HG03097 (cell line): Measurements from ENCODE around the gene CLIP1.
"Not testable (repeated sequence)": the region's sequence is repeated elsewhere in the genome, so short reads cannot be mapped to it uniquely, and the experiment has no call there.

Experiments used
- ATAC-seq: cut with Tn5 transposase; IDR thresholded peaks from one replicate; pipeline ENCODE4 v1.9.1; 2021; ENCODE audit not compliant: unreplicated experiment, low FRiP score

Gene CLIP1

GRCh38 chr12:122399592-122400373 lies 22.7 kb downstream of the CLIP1 start:
- no peak for ATAC-seq

DNA sequence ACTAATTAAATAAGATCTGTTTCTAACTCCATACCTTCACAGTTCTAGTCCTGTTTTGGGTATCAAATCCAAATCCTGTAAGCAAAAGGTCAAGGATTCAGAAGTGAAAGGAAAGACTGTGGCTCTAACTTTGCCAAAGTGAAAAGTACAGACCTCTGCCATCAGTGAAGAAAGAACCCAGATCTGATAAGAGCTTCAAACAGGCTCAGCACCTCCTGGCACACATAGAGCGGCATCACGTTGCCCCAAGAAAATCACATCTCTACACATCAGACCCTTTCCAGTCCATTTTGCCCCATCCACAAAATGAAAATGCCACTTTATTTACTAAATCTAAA lies 23.2 kb downstream of the CLIP1 start:
- no peak for ATAC-seq

DNA sequence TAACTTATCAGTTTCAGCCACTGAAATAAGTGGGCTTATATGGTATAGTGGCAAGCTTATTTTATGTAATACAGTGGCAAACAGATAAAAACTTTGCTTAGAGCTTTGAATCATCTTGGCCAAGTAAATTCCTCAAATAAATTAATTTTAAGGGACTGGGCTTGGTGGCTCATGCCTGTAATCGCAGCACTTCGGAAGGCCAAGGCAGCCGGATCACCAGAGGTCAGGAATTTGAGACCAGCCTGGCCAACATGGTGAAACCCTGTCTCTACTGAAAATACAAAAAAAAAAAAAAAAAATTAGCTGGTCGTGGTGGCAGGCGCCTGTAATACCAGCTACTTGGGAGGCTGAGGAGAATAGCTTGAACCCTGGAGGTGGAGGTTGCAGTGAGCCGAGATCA lies 24.5 kb downstream of the CLIP1 start:
- ATAC-seq: not testable (repeated sequence)

- no peak for ATAC-seq
Observed at GRCh38 chr12:122395319-122395718, 27.1 kb downstream of the CLIP1 start.

DNA sequence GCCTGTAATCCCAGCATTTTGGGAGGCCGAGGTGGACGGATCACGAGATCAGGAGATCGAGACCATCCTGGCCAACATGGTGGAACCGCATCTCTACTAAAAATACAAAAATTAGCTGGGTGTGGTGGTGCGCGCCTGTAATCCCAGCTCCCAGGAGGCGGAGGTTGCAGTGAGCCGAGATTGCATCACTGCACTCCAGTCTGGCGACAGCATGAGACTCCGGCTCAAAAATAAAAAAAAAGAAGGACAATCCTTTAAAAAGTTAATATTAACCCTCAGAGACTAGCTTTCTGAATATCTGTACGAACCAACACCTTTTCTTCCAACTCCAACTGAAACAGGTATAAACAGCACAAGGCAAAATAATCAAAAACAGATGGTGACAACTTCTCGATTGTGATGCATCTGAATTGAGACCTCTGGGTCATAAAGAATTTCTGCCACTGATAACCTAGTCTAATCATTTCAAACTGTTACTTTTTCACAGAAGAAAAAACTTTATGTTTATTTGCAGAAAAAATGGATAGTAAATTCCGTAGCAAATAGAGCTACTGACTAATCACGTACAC lies 27.8 kb downstream of the CLIP1 start:
- ATAC-seq: no peak

- ATAC-seq: no peak
Observed at GRCh38 chr12:122393817-122394216, 28.7 kb downstream of the CLIP1 start.

- no peak for ATAC-seq
Observed at GRCh38 chr12:122392411-122392810, 30.1 kb downstream of the CLIP1 start.

- no peak for ATAC-seq
Observed at GRCh38 chr12:122389677-122390076, 32.8 kb downstream of the CLIP1 start.

- no peak for ATAC-seq
Observed at GRCh38 chr12:122387887-122388286, 34.6 kb downstream of the CLIP1 start.

- ATAC-seq: no peak
Observed at GRCh38 chr12:122385171-122386016, 37.1 kb downstream of the CLIP1 start.

- ATAC-seq: no peak
Observed at GRCh38 chr12:122382919-122383350, 39.5 kb downstream of the CLIP1 start.

DNA sequence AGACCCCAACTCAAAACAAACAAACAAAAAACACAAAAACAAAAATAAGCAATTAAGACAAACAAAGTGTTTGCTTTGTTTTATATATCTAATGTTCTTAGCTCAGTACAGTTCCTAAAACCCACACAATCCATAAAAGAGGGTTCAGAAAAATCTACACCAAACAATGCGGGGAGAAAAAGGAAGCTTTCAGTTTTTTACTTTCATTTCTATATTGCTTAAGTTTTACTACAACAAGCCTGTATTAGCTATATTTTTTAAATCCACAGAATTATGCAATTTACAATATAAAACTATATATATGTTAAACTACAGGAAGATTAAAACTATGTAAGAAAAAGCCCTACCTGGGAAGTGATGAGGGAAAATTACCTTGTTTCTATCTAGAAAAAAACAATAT lies 41.4 kb downstream of the CLIP1 start:
- no peak for ATAC-seq

- not testable (repeated sequence) for ATAC-seq
Observed at GRCh38 chr12:122376751-122377150, 45.7 kb downstream of the CLIP1 start.

DNA sequence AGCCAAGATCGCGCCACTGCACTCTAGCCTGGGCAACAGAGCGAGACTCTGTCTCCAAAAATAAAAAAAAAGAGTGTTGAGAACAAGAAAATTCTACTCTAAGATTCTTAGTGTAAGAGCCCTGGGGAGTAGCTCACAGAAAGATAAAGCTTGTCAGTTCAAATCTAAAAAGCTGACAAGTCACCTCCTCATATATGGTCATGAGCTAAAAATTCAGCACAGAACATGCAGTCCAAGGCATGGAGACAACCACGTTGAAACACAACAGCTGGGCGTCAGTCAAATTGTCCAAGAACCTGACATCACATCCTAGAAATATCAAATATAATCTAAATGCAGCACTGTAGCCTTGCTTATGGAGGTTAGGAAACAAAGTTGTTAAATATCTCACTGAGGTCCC lies 47.8 kb downstream of the CLIP1 start:
- no peak for ATAC-seq

DNA sequence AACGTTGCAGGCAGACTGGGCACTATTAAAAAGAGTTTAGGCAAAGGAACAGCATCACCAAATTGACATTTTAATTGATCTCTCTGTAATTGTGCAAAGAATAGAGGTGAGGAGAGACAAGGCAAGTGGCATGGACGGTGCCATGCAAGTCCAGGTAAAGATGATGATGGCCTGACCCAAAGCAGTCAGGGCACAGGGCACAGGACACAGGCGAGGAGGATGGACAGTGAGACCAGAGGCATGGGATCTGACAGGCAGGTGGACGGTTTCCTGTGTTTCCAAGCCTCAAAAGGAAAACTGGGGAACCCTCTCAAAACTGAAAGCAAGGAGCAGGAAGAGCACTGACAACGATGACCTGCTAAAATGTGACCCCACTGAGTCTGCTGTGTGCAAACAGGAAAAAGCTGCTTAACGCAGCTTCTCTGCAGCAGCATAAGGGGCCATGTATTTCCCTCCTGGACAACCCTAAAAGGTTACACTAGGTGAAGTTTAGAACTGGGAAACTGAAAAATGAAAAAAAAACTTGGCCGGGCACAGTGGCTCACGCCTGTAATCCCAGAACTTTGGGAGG lies 50.9 kb downstream of the CLIP1 start:
- no peak for ATAC-seq

GRCh38 chr12:122368361-122369073 lies 54.0 kb downstream of the CLIP1 start:
- ATAC-seq: no peak

DNA sequence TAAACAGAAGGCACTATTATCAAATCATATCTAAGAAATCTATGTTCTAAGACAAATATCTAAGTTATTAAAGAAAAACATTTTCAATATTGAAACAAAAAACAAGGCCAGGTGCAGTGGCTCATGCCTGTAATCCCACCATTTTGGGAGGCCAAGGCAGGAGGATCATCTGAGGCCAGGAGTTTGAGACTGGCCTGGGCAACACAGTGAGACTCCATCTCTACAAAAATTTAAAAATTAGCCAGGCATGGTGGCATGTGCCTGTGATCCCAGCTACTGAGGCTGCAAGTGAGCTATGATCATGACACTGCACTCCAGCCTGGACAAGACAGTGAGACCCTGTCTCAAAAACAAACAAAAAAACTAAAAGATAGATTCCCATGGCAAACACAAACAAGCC lies 54.8 kb downstream of the CLIP1 start:
- ATAC-seq: not testable (repeated sequence)

DNA sequence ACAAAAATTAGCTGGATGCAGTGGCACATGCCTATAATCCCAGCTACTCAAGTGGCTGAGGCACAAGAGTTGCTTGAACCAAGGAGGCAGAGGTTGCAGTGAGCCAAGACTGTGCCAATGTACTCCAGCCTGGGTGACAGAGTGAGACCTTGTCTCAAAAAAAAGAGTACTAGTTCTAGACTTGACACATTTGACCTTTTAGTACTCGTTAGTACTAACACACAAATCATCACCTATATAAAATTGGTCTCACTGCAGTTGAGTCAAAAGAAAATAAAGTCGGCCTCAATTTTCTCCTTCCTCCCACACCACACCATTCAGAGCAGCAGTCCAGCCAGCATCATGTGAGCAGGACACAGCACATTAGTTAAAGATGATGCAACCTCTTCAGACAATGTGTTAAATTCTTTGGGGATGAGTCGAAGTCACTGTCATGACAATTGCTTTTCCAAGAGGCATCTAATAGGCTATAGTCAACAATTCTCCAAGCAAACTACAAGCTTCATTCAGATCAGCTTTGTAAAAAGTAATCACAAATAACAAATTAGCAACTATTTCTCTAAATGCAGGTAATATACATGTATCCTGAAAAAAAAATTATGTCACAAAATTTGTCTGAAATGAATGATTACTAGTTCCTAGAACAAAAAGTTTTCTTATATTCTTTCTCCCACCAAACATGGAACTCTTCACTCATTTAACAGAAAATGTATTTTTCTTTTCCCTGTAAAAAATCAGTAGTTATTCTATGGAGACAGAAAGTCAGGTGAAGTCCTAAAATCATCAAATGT lies 55.6 kb downstream of the CLIP1 start:
- no peak for ATAC-seq

DNA sequence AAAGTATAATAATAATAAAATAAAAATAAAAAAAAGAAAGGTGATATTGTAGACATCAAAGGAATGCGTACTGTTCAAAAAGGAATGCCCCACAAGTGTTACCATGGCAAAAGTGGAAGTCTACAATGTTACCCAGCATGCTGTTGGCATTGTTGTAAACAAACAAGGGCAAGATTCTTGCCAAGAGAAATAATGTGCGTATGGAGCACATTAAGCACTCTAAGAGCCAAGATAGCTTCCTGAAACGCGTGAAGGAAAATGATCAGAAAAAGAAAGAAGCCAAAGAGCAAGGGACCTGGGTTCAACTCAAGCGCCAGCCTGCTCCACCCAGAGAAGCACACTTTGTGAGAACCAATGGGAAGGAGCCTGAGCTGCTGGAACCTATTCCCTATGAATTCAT lies 57.2 kb downstream of the CLIP1 start:
- not testable (repeated sequence) for ATAC-seq

DNA sequence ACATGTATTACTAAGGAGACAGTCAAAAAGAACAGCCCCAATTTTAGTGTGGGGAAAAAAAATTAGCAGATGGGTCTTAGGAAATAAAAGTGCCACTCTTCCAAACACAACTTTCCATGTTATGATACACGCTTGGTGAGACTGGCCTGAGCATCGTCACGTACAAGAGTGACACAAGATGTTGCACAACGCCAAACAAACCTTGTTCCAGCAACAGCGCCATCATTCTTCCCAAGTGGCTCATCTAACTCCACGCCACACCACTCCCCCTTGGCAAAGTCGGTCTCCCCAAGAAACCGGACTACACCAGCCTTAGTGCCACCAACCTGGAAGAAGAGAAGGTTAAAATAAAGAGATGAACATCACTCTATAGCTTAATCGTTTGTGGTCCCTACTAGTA lies 58.7 kb downstream of the CLIP1 start:
- no peak for ATAC-seq
